ENCODE results near the gene GADL1.

The GADL1 gene

DNA sequence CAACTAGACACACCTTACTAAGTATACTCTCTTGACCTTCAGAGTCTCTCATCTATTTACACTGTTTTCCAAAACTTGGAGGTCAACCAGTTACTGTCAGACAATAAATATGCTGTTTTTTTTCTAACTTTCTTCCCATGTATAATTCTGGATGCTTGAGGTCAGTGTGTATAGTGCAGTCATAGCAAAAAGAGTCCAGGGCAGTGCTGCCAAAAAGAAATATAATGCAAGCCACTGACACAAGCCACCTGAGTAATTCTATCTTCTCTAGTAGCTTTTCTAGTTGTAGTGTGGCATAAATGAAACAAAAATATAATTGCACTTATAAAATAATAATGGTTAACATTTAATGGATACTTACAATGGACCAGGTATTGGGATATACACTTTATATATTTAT lies 21.6 kb downstream of the GADL1 start:
- DNase-seq, result no peak

- DNase-seq, result no peak
Measured at GRCh38 chr3:30871720-30872119, 22.7 kb downstream of the GADL1 start.

DNA sequence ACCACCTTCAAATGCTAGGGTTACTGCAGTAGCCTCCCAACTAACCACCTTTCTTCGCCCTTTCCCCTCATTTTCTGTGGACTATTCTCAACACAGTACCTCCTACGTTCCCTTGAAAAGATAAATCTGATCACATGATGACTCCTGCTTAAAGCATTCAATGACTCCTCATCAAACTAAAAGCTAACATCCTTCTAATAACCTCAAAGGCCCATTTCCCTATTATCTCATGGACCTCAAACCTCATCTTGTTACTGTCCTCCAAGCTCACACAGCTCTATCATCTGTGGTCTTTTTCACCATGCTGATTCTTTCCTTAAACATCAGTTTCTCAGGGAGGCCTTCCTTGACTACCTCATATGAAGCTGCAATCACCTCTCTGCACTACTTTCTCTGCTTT lies 29.6 kb downstream of the GADL1 start:
- DNase-seq, result no peak

GRCh38 chr3:30864132-30864531 lies 30.3 kb downstream of the GADL1 start:
- no peak for DNase-seq

- no peak for DNase-seq
Measured at GRCh38 chr3:30862004-30862403, 32.5 kb downstream of the GADL1 start.

DNA sequence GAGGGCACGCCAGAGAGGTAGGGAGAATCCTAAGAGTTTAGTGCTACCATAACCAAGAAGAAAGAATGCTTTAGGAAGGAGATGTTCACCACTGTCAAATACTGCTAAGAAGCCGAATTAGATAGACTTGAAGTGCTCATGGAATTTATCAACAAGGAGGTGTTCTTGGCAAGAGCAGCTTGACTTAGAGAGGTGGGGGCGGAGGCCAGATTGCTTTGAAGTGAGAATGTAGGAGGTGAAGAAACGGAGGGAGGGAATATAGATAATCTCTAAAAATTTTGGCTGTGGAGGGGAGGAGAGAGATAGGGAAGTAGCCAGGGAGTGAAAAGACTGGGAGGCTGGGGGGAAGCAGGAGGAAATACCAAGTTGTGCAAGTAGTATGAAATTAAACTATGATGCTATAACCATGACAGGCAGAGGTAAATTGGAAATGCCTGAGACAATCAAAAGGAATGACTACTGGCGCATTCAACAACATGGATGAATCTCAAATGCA lies 35.5 kb downstream of the GADL1 start:
- DNase-seq, result no peak

DNA sequence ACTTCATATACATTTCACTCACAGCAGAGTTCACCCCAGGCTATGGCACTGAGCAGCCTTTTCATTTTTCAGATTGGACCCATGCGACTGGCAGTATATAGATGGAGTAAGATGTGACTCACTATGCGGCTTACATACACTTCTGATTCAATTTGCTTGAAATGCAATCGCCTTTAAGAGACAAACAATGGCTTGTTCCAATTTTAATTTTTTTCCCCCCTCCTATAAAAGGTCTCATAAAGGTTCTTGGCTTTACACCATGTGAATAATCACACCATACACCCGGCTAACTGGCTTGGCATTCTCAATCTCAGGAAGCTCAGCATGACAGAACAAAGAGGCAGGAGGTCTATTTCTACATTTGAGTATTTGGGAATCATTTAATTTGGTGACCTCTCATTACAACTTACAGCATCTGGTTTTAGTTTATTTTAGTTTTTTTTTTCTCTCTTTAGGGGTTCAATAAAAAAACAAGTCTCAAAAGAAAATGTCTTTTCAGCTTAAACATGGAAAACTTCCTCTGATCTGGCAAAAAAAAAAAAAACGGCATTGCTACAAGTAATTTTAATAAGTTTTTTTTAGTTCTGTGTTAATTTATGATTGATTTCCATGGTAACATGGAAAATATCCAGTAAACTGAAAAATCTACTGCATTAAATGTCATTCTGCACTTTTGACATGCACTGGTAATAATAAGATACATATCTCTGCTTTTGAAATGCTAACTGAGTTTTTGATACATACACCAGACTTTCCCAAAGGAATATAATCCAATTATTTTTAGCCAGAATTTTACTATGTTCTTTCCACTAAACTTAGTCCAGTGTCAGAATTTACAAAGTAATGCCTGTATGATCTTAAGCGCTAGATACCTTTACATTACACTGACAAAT lies 38.8 kb downstream of the GADL1 start:
- no peak for DNase-seq

DNA sequence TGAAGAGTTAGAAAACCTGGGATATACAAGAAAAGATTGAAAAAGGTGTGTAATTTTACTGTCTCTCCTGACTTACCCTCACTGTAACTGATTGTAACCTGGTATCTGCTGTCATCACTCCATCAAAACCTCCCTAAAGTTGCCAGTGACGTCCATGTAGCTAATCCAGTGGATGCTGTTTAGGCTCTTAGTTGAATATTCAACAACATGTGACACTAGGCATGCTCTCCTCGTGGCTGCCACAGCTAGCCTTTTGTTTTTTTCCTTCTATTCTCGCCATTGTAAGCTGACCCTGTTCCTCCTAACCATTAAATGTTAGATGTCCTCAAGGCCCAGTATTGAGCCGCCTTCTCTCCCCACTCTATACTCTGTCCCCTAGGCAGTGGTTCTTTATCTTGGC lies 41.6 kb downstream of the GADL1 start:
- no peak for DNase-seq

DNA sequence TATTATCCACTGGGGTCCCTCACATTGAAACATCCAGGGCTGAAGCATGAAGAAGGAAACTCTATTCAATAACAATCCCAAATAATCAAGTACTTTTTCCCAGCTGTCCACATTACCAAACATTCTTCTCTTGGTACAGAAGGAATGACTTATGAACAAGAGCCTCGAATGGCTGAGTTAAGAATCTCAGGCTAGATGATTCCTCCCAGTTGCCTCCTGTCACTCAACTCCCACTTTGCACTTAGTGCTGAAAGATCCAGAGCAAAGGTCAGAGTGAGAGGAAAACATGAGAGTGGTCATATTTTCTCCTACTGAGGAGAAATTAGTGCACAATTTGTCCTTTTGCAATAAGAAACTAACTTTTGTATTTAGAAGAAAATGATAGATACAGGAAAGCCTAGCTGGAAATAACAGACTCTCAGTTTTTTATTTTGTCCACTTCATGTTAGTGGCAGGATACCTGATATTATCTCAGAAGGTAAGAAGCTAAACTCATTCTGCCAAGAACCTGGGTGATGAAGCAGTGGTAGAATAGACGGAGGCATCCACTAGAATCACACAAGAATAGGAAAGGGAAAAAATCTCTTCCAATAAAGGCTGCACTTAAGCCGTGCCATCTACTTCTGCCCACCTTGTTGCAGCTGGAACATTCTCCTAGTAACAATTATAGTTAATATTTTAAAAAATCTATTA lies 46.2 kb downstream of the GADL1 start:
- DNase-seq, result no peak

GRCh38 chr3:30847592-30847991 lies 46.9 kb downstream of the GADL1 start:
- no peak for DNase-seq

DNA sequence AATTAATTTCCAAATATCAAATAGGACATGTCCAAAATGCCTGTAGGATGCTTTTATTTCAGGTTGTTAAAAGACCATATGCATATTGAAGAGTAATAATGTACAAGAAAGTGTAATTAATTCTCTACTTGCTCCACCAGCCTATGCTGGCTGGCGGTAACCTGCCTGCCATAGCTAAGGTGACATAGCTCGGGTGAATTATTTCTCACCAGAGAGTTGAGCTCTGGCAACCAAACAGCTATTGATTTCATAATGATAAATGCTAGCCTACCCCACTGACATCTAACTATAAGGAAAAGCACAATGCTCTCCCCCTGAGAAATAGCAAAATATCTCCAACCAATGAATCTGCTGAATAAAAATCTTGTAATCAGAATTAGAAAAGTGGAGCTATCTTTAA lies 48.9 kb downstream of the GADL1 start:
- no peak for DNase-seq

DNA sequence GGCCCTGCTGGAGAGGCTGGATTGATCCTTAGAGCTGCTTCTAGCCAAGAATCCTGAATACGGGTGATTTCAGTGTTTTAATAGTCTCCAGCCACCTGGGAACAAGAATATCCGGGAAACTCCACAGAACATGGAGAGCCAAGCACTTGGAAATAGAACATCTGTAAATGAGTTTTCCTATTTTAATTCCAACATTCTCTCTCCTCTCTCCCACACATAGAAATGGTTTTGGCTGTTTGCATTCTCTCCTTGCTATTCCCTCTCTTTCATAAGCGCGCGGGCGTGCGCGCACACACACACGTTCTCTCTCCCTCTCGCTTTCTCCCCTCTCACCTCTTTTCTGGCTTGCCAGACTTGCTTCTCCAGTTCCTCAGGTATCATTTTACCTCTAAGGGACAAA lies 50.6 kb downstream of the GADL1 start:
- no peak for DNase-seq

DNA sequence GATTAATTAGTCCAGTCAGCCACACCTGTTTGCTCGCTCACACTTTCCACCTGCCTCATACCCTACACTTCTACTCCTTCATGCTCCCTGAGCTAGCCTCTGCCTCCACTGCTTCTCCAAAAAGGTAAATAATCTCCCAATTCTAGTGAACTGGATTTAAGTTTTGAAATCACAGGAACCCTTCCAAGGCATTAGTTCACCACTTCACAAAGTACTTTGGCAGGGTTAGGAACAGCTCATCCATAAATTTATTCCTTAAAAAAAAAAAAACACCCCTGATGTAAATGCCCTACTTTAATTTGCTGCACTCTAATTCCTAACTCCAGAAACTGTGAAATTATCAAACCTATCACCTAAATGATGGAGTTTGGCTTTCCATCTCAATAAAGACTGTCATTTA lies 58.3 kb downstream of the GADL1 start:
- no peak for DNase-seq

DNA sequence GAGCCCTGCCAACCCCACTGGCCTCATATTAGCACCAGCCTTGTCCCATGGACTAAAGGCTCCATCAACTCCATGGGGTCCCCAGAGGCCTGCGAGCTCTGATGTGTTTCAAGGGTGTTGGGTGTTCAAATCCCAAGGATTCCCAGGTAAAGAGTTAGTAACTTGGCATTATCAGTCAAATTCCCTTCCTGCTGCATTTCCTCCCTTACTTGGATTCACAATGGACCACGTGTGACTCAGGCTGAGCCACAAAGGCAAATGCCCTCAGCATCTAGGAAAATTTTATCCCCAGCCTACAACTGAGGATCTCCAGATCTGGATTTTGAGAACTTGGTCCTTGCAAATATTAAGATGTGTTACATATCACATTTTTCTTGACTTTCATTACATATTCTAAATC lies 58.8 kb downstream of the GADL1 start:
- DNase-seq, result no peak

- DNase-seq, result no peak
Measured at GRCh38 chr3:30832961-30833575, 61.4 kb downstream of the GADL1 start.

- no peak for DNase-seq
Measured at GRCh38 chr3:30827080-30827479, 67.4 kb downstream of the GADL1 start.

GRCh38 chr3:30826531-30826942 lies 67.9 kb downstream of the GADL1 start:
- DNase-seq, result no peak

- DNase-seq, result no peak
Measured at GRCh38 chr3:30819067-30819798, 75.2 kb downstream of the GADL1 start.

DNA sequence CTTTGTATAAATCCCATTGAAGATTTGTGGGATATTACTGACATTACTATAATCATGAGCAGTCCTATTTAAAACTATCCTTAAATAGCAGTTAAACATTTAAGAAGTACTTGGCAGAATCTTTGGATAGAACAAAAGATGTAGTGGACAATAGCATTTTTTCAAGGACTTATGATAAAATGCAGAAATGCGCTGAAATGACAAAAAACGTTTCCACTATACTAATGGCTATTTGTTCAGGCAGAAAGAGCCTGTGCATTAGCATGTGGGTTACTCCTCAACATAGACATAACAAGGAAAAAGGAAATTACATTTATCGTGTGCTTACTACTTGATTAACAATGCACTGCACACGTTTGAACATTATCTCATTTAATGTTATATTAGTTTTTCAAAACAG lies 80.7 kb downstream of the GADL1 start:
- no peak for DNase-seq

DNA sequence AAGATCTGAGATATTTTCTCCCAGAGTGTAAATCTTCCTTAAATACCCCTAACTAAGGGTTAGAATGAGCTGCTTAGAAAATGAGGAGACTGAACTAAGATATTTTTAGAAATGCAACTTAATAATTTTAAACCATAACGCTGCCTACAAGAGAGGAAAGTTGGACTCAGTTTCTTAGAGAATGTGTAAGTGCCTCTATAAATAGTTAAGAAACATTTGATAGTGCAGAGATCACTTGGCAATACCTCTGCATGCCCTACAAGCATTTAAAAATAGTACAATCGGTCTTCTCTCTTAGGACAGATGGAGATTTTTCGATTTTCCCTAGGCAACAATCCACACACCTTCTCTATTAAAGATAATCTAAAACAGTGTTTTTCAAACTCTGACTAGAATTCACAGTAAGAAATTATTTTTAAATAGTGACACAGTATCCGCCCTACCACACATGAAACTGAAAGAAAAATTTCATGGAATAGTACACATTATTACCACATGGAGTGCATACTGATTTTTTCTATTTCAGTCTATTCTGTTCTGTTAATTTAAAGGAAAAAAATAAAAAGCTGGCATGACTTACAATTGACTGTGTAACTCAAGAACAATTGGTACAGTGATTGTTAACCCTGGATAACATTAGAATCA lies 83.2 kb downstream of the GADL1 start:
- DNase-seq, result no peak

GRCh38 chr3:30810625-30811024 lies 83.8 kb downstream of the GADL1 start:
- DNase-seq, result no peak

DNA sequence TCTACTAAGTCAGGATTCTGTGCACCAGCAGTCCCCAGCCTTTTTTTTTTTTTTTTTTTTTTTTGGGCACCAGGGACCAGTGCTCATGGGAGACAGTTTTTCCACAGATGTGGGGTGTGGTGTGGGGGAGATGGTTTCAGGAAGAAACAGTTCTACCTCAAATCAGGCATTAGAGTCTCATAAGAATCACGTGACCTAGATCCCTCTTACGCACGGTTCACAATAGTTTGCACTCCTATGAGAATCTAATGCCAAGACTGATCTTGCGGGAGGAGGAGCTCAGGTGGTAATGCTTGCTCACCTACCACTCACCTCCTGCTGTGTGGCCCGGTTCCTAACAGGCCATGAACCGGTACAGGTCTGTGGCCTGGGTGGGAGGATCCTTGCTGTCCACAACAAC lies 88.8 kb downstream of the GADL1 start:
- DNase-seq, result no peak

GRCh38 chr3:30804984-30805383 lies 89.5 kb downstream of the GADL1 start:
- no peak for DNase-seq
